ENCODE data around the gene ID2. TPM values are rescaled to one million over a fixed set of nuclear protein-coding genes. Genes with fewer than 3 reads are reported as not detected.

Gene ID2
- 59.7 TPM for total RNA-seq

- peak; percentile 100 for DNase-seq
Observed at GRCh38 chr2:8681786-8682692, at the start of gene ID2. ID2 (plus strand) TSS chr2:8682056; CDS start chr2:8682166, 110 bp downstream.

GRCh38 chr2:8632755-8633154 is 49.1 kb upstream of the ID2 start:
- DNase-seq, result no peak

GRCh38 chr2:8633186-8633734 is 48.6 kb upstream of the ID2 start:
- no peak for DNase-seq

- no peak for DNase-seq
Observed at GRCh38 chr2:8633735-8634313, 48.0 kb upstream of the ID2 start.

DNA sequence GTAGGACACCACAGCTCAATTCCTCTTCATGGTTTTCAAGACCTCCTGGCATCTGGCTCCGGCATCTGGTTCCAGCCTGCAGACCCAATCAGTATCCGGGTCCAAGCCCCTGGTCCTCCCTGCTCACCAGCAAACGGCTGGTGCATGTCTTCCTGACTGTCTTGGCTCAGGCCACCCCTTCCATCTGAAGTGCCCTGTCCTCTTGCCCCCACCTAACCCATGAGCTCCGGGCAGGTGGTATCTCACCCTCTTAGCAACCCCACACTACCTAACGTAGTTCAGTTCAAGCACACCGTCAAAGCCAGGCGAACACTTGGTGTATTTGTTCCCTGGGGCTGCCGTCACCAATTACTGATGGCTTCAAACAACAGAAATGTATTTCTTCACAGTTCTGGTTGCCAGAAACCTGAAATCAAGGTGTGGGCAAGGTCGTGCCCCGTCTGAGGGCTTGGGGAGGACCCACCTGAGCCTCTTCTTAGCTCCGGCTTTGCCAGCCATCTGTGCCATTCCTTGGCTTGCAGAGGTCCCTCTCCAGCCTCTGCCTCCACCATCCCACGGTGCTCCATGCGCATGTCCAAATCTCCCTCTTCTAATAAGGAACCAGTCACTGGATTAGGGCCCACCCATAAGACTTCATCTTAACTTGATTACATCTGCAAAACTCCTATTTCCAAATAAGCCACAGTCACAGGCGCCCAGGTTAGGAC is 47.2 kb upstream of the ID2 start:
- no peak for DNase-seq

DNA sequence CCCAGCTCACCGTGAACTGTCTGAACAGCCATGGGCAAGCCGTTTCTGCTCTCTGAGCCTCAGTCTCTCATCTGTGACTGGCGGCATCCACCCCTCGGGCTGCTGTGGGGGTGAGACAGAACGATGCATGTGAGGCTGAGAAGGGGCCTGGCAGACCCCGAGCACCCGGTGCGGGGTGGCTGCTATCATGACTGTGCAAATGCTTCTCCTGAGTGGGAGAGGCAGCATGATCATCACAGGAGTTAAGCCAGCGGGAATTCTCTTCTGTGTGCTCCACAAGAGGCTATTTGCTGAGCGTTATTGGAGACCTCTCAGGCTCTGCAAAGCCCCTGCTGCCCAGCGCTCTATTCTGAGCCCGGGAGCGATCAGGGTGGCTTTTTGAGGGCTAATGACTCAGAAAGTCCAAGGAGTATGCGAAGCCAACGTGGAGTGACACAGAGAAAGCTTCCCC is 45.8 kb upstream of the ID2 start:
- no peak for DNase-seq

- DNase-seq, result peak; percentile 41
Observed at GRCh38 chr2:8636721-8637636, 44.9 kb upstream of the ID2 start.

DNA sequence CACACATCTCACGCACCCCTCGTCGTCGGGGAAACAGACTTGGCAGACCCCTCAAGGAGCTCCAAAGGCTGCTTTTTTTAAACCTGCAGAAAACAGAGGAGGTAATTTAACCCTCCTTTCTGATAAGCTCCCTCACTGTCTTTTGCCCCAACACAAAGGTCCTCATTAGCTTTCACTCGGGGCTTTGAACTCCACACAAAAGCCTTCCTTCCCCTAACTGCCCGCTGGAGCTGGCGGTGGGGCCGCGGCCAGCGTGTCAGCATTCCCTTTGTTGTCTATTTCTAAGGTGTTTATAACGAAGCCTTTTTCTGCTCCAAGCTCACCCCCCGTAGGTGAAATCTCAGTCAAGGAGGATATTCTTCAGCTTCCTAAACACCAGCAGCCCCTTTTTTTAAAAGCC is 43.5 kb upstream of the ID2 start:
- no peak for DNase-seq

GRCh38 chr2:8639122-8639635 is 42.7 kb upstream of the ID2 start:
- DNase-seq, result no peak

DNA sequence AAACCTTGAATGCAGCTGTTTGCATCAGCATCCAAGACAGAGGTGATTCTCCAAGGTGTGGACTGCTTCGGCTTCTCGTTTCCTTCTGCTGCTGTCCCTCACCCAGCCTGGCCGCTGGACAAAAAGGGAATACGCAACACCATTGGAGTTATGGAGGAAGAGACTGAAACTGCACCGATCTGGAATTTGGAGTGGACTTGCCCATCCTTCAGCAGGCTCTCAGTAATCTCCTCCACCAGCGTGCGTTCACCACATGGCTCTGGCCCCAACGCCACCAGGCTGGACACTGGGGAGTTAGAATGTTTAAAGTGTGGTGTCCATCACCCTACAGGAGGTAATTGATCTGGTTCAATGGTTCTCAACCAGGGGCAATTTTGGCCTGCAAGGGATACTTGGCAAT is 41.4 kb upstream of the ID2 start:
- no peak for DNase-seq

DNA sequence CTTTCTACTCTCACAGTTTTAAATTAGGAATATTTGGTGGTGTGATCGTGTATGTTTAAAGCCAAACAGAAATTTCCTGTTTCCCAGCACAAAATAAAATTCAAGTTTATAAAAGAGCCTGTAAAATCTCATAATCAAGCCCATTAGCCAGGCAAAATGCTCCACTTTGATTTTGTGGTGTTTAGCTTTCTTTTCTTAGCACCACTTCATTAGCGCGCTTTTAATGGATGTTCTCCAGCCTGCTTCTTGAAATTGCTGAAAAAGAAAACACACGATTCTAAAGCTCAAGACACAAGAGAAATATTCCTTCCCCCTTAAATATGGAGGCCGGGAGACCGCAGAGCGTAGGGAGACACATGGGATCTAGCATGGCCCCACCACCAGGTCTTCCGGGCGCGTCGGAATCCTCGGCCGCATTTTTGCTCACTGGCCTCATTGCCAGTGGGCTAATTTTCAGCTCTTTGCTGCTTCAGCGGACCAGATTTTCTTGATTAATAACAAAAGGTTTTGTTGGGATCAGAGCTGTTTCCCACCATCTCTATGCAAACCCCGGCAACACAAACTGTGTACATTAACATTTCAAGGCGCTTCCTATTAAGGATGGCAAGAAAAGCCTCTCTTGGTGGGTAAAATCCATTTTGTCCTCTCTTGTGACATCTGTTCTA is 40.4 kb upstream of the ID2 start:
- no peak for DNase-seq

DNA sequence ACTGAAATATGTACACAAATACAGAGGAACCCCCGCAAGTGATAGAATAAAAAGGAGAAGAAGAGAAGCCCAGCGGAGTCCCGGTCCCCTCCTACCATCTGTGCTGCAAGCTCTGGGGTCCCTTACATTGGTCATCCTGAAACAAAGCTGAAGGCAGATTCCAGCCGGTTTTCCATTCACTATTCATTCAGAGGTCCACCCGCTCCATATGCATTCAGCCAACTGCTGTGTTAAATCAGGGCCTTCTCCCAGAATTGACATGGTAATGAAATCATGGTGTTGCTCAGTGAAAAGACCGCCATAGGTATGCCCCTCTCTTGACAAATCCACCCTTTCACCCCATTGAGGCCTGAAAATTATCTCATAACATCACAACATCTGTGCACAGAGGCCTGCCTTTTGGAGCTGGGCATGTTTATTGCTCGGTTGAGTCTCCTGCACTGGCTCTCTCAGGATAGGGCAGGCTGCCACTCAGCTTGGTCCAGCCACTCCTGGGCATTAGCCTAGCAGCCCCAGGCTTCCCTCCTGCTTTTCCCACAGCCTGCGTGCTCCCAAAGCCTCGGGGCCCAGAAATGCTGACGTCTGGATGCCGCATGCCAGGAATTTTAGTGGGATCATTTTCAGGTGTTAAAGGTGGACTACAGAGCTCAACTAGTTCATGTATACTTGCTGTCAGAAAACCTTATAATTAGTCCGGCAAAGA is 39.3 kb upstream of the ID2 start:
- DNase-seq, result peak; percentile 5

DNA sequence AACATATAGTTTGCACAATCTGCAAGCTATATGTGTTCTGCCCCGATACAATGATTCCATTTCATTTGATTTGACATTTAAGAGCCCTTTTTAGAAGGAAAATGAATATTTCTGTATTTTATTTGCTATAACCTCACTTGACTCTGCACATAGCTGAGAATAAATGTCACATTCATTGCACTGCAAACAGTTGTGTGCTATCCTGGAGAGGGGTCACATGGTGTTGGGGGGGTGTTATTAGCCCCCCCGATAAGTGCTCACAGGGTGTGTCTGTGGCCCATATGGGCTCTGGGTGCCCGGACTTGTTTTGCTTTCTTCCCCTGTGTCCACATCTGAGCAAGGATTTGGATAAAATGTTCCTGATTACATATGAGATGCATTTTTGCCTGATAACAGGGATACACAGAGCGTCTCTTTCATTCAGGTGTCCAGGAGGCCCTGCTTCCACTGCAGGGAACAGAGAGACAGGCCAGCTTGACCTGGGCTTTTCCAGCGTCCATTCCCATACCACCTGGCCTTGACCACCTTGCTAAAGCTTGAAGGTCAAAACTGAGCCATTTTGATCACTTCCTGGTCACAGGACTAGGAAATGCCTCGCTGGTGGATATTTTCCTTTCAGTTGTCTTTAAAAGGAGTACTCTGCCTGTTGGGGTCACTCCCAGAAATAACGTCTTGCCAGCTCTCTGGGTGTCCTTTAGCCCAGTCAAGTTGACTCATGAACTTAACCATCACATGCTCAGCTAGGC is 38.4 kb upstream of the ID2 start:
- no peak for DNase-seq

DNA sequence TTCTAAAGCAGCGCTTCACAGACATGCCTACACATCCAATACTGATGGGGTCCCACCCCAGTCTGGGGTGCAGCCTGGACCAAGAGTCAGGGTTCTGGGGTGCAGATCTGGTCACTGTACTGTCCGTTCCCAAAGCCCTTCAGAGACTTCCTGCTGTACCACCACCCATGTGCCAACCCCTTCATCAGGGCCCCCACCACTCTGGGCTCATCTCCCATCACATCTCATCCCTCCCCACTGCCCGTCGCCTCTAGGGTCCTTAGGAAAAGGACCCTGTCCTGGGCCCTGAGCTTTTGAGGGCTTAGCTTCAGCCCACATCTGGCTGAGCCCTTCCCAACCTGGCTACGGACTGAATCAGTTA is 37.9 kb upstream of the ID2 start:
- no peak for DNase-seq

- DNase-seq, result no peak
Observed at GRCh38 chr2:8644605-8645175, 37.2 kb upstream of the ID2 start.

GRCh38 chr2:8645176-8645831 is 36.6 kb upstream of the ID2 start:
- DNase-seq, result no peak

DNA sequence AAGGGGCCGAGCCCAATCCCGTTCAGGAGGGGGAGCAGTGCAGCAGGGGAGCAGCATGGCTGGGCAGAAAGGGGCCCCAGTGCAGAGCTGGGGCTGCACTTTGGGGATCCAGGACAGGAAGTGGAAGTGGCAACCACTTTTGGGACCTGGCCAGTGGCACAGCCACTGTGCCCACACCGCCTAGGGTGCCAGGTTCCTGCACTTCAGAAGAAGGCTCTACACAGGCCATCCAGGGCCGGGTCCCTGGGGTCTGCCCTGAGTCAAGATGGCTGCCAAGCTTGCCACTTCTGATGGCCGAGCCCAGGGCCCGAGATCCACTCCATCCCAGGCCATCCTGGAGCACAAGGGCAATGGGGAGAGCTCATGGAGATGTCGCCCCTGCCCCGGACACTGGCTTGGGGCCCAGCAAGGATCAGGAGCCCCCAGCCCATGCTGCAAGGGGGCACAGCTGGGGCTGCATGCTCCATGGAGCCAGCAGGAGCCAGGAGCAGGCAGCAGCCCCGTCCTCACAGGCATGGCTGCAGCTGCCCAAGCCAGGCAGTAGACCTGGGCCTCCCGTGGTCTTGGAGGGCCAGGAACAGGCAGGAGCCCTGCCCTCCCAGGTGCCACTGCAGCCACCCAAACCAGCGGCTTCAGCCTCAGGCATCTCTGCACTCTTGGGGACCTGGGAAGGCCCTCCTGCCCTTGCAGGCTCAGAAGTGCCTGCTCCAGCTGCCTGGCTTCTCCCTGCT is 35.0 kb upstream of the ID2 start:
- no peak for DNase-seq

DNA sequence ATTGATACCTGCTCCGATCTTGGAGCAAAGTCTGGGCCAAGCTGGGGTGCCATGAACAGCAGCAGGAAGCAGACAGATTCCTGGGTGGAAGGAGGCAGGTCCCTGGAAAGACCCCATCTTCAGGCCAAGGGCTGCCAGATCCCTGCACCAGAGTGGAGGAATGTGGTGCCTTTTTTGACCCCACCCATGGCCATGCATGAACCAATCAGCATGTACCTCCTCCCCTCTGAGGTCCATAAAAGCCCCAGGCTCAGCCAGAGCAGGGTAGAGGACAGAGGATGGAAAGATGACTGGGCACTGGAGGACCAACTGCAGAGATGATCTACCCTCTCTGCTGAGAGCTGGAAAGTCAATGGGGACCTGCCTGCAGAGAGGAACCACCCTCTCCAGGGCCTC is 34.4 kb upstream of the ID2 start:
- no peak for DNase-seq
